ENCODE measurements around the gene DPP6. TPM values are rescaled to one million over a fixed set of nuclear protein-coding genes. Genes with fewer than 3 reads are reported as not detected.

DPP6 gene
- total RNA-seq, 1 donor from 2014 or later: 1.2 TPM

GRCh38 chr7:154255324-154255723 lies 203.1 kb downstream of the DPP6 start:
- TF ChIP-seq, protein P1, sequence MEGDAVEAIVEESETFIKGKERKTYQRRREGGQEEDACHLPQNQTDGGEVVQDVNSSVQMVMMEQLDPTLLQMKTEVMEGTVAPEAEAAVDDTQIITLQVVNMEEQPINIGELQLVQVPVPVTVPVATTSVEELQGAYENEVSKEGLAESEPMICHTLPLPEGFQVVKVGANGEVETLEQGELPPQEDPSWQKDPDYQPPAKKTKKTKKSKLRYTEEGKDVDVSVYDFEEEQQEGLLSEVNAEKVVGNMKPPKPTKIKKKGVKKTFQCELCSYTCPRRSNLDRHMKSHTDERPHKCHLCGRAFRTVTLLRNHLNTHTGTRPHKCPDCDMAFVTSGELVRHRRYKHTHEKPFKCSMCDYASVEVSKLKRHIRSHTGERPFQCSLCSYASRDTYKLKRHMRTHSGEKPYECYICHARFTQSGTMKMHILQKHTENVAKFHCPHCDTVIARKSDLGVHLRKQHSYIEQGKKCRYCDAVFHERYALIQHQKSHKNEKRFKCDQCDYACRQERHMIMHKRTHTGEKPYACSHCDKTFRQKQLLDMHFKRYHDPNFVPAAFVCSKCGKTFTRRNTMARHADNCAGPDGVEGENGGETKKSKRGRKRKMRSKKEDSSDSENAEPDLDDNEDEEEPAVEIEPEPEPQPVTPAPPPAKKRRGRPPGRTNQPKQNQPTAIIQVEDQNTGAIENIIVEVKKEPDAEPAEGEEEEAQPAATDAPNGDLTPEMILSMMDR (conservative IDR thresholded peaks at IDR 0.05; ENCODE audit: low read depth, low read length): no peak
- DNase-seq (ENCODE audit: low read depth): no peak
- no peak overlapping the region for H3K4me3 ChIP-seq (ENCODE audit: low read depth, low read length)

GRCh38 chr7:154256150-154256549 lies 204.0 kb downstream of the DPP6 start:
- no peak for DNase-seq (ENCODE audit: low read depth)
- TF ChIP-seq, protein P1 (conservative IDR thresholded peaks at IDR 0.05; ENCODE audit: low read depth, low read length): no peak
- H3K4me3 ChIP-seq (ENCODE audit: low read depth, low read length): no peak overlapping the region

GRCh38 chr7:154259396-154259795 lies 207.2 kb downstream of the DPP6 start:
- DNase-seq (ENCODE audit: low read depth): no peak
- TF ChIP-seq, protein P1 (conservative IDR thresholded peaks at IDR 0.05; ENCODE audit: low read depth, low read length): no peak
- no peak overlapping the region for H3K4me3 ChIP-seq (ENCODE audit: low read depth, low read length)

DNA sequence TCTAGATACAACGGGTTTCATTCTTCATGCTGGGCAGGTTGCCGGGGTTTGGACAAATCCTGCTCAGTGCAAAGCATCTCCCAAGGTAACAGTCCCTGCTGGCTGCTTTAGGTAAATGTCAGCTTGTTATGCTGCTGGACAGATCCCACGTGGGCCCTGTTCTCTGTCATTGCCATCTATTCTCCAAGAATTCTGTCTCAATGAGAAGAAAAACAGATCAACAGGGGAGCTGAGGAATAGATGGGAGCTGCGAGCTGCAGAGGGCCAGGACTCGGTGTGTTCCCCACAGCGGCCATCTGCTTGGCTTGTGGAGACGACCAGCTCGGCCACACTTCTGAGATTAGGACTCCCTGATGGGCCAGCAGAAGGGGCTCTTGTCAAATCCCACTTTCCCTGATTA lies 235.2 kb downstream of the DPP6 start:
- TF ChIP-seq, protein P1 (conservative IDR thresholded peaks at IDR 0.05; ENCODE audit: low read depth, low read length): no peak
- DNase-seq (ENCODE audit: low read depth): no peak
- H3K4me3 ChIP-seq (ENCODE audit: low read depth, low read length): no peak overlapping the region

- no peak for DNase-seq (ENCODE audit: low read depth)
- TF ChIP-seq, protein P1 (conservative IDR thresholded peaks at IDR 0.05; ENCODE audit: low read depth, low read length): no peak
- H3K4me3 ChIP-seq (ENCODE audit: low read depth, low read length): no peak overlapping the region
These were observed 236.9 kb downstream of the DPP6 start for GRCh38 chr7:154289119-154289518.

GRCh38 chr7:154296443-154296842 lies 244.2 kb downstream of the DPP6 start:
- TF ChIP-seq, protein P1 (conservative IDR thresholded peaks at IDR 0.05; ENCODE audit: low read depth, low read length): no peak
- H3K4me3 ChIP-seq (ENCODE audit: low read depth, low read length): no peak overlapping the region
- DNase-seq (ENCODE audit: low read depth): no peak

DNA sequence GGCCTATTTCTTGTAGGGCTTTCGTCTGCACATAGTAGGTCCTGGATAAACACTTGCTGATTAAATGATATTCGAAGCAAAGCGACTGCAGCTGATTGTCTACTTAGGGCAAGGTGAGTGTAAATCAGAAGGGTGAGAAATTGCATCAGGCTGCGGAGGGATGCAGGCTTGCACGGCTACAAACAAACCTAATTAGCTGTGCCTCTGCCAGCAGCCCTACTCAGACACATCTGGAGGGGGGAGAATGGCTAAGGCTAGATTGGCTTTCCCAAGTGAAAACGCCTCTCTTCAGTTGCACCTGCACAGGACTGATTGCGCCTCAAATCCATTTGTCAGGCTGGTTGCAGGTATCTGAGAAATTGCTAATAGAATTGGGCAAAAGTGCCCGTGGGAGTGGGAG lies 247.5 kb downstream of the DPP6 start:
- DNase-seq (ENCODE audit: low read depth): no peak
- TF ChIP-seq, protein P1 (conservative IDR thresholded peaks at IDR 0.05; ENCODE audit: low read depth, low read length): no peak
- no peak overlapping the region for H3K4me3 ChIP-seq (ENCODE audit: low read depth, low read length)
